VCaP (cell line): ENCODE measurements around the gene METTL23.

Source experiments
- H3K27ac ChIP-seq: fragments of 450-650 bp; 2 replicates; pipeline ENCODE4 v1.5.1; 2017
- CTCF ChIP-seq: fragments of 450-650 bp; conservative IDR thresholded peaks from 2 replicates; pipeline ENCODE4 v1.5.1; 2017; ENCODE audit warnings: mild to moderate bottlenecking, moderate library complexity

The METTL23 gene

GRCh38 chr17:76683011-76683755 lies 43.5 kb upstream of the METTL23 start:
- H3K27ac ChIP-seq: no peak overlapping the region

GRCh38 chr17:76683921-76684745 lies 42.5 kb upstream of the METTL23 start:
- TF ChIP-seq CTCF: no peak
- no peak overlapping the region for H3K27ac ChIP-seq

More at GRCh38 chr17:76683011-76683755, 43.5 kb upstream of the METTL23 start:
- TF ChIP-seq CTCF: no peak

- no peak overlapping the region for H3K27ac ChIP-seq
Measured at GRCh38 chr17:76684756-76685155, 41.9 kb upstream of the METTL23 start.

GRCh38 chr17:76685366-76685765 lies 41.3 kb upstream of the METTL23 start:
- H3K27ac ChIP-seq: no peak overlapping the region
- no peak for TF ChIP-seq CTCF

More at GRCh38 chr17:76684756-76685155, 41.9 kb upstream of the METTL23 start:
- TF ChIP-seq CTCF: no peak

- no peak overlapping the region for H3K27ac ChIP-seq
- no peak for TF ChIP-seq CTCF
Measured at GRCh38 chr17:76685846-76686245, 40.8 kb upstream of the METTL23 start.

- H3K27ac ChIP-seq: no peak overlapping the region
- TF ChIP-seq CTCF: no peak
Measured at GRCh38 chr17:76686538-76687297, 39.9 kb upstream of the METTL23 start.
